H9 (cell line): Measurements from ENCODE around the gene ERCC2. TPM values are rescaled to one million over a fixed set of nuclear protein-coding genes. Genes with fewer than 3 reads are reported as not detected.

Experiments used
- DNase-seq: peaks from one replicate; pipeline ENCODE4 v3.0.0-alpha.2; 2017
- H2AFZ ChIP-seq: one replicate; pipeline ENCODE4 v1.6.1; 2013; ENCODE audit warnings: mild to moderate bottlenecking, low read length, control low read depth, moderate library complexity
- H2AK5ac ChIP-seq: 2 replicates; pipeline ENCODE4 v1.6.1; 2013; ENCODE audit warnings: low read length, control low read depth, mixed read lengths; ENCODE audit not compliant: insufficient read length
- H2BK120ac ChIP-seq: one replicate; pipeline ENCODE4 v1.6.1; 2013; ENCODE audit warnings: low read depth, mild to moderate bottlenecking, low read length, control low read depth, inconsistent platforms; ENCODE audit not compliant: poor library complexity, severe bottlenecking
- H2BK12ac ChIP-seq: 2 replicates; pipeline ENCODE4 v1.6.1; 2013; ENCODE audit warnings: low read length, control low read depth, mixed read lengths, low read depth; ENCODE audit not compliant: insufficient read length
- H2BK15ac ChIP-seq: 2 replicates; pipeline ENCODE4 v1.6.1; 2013; ENCODE audit warnings: low read depth, low read length, control low read depth
- H2BK20ac ChIP-seq: one replicate; pipeline ENCODE4 v1.6.1; 2013; ENCODE audit warnings: low read depth, mild to moderate bottlenecking, low read length, control low read depth, inconsistent platforms; ENCODE audit not compliant: poor library complexity, severe bottlenecking
- H2BK5ac ChIP-seq: 2 replicates; pipeline ENCODE4 v1.6.1; 2013; ENCODE audit warnings: low read length, control low read depth, mixed read lengths; ENCODE audit not compliant: insufficient read length
- H3K14ac ChIP-seq: 2 replicates; pipeline ENCODE4 v1.6.1; 2013; ENCODE audit warnings: low read length, control low read depth; ENCODE audit not compliant: insufficient read depth
- H3K18ac ChIP-seq: 2 replicates; pipeline ENCODE4 v1.6.1; 2013; ENCODE audit warnings: low read depth, mild to moderate bottlenecking, mixed read lengths, low read length, control low read depth; ENCODE audit not compliant: insufficient read length
- H3K23ac ChIP-seq: 2 replicates; pipeline ENCODE4 v1.6.1; 2013; ENCODE audit warnings: low read length, control low read depth, mixed read lengths, low read depth; ENCODE audit not compliant: insufficient read length
- H3K23me2 ChIP-seq: 2 replicates; pipeline ENCODE4 v1.6.1; 2013; ENCODE audit warnings: low read depth, mild to moderate bottlenecking, mixed read lengths, low read length, control low read depth; ENCODE audit not compliant: insufficient read length, poor library complexity, severe bottlenecking
- H3K27ac ChIP-seq: 2 replicates; pipeline ENCODE4 v1.5.1; 2013; ENCODE audit warnings: low read length, control low read depth, mixed read lengths, low read depth; ENCODE audit not compliant: insufficient read length
- H3K27me3 ChIP-seq: 2 replicates; pipeline ENCODE4 v1.6.1; 2013; ENCODE audit warnings: low read length, control low read depth, inconsistent platforms; ENCODE audit not compliant: insufficient read depth
- H3K4ac ChIP-seq: 2 replicates; pipeline ENCODE4 v1.6.1; 2013; ENCODE audit warnings: low read depth, mild to moderate bottlenecking, control low read depth, inconsistent platforms, low read length, moderate library complexity
- H3K4me1 ChIP-seq: 2 replicates; pipeline ENCODE4 v1.6.1; 2013; ENCODE audit warnings: low read length, control low read depth, inconsistent platforms; ENCODE audit not compliant: insufficient read depth
- H3K4me2 ChIP-seq: 2 replicates; pipeline ENCODE4 v1.6.1; 2013; ENCODE audit warnings: low read length, control low read depth, mixed read lengths; ENCODE audit not compliant: insufficient read length, insufficient read depth
- H3K56ac ChIP-seq: 2 replicates; pipeline ENCODE4 v1.6.1; 2013; ENCODE audit warnings: low read depth, mild to moderate bottlenecking, mixed read lengths, low read length, control low read depth; ENCODE audit not compliant: insufficient read length
- H3K79me1 ChIP-seq: 2 replicates; pipeline ENCODE4 v1.6.1; 2013; ENCODE audit warnings: low read depth, mild to moderate bottlenecking, moderate library complexity, low read length, control low read depth, inconsistent platforms; ENCODE audit not compliant: insufficient read depth, poor library complexity, severe bottlenecking
- H3K79me2 ChIP-seq: 2 replicates; pipeline ENCODE4 v1.6.1; 2013; ENCODE audit warnings: low read length, control low read depth, inconsistent platforms; ENCODE audit not compliant: insufficient read depth
- H3K9ac ChIP-seq: 2 replicates; pipeline ENCODE4 v1.6.1; 2013; ENCODE audit warnings: low read length, control low read depth, mixed read lengths; ENCODE audit not compliant: insufficient read length; ENCODE audit errors: extremely low read depth
- H3K9me3 ChIP-seq: one replicate; pipeline ENCODE4 v1.6.1; 2013; ENCODE audit warnings: low read depth, low read length, inconsistent platforms; ENCODE audit not compliant: control insufficient read depth
- H3T11ph ChIP-seq: one replicate; pipeline ENCODE4 v1.6.1; 2013; ENCODE audit warnings: mild to moderate bottlenecking, low read length, control low read depth, inconsistent platforms
- H4K20me1 ChIP-seq: one replicate; pipeline ENCODE4 v1.6.1; 2013; ENCODE audit not compliant: control insufficient read depth, insufficient read length, insufficient read depth
- H4K5ac ChIP-seq: 2 replicates; pipeline ENCODE4 v1.6.1; 2013; ENCODE audit warnings: low read depth, mild to moderate bottlenecking, mixed read lengths, low read length, control low read depth; ENCODE audit not compliant: insufficient read length
- H4K8ac ChIP-seq: replicated peaks from 2 replicates; pipeline ENCODE4 v1.6.1; 2013; ENCODE audit warnings: low read length, control low read depth, mixed read lengths, low read depth; ENCODE audit not compliant: insufficient read length
- H4K91ac ChIP-seq: 2 replicates; pipeline ENCODE4 v1.6.1; 2013; ENCODE audit warnings: low read depth, mild to moderate bottlenecking, moderate library complexity, mixed read lengths, low read length, control low read depth; ENCODE audit not compliant: insufficient read length
- H3K27ac Mint-ChIP-seq, 3 experiments: 2 replicates in 2 of 3; 3 replicates in 1 of 3; pipeline ENCODE4 v1.8.0; 2020 to 2021; ENCODE audit warnings: mixed read lengths in 3 of 3, mild to moderate bottlenecking in 1 of 3, moderate library complexity in 1 of 3
- H3K27me3 Mint-ChIP-seq: 2 replicates; pipeline ENCODE4 v1.8.0; 2021; ENCODE audit warnings: low read depth, mild to moderate bottlenecking, moderate library complexity, mixed read lengths
- H3K36me3 Mint-ChIP-seq, 3 experiments: 2 replicates in 2 of 3; 3 replicates in 1 of 3; pipeline ENCODE4 v1.8.0; 2020 to 2021; ENCODE audit warnings: low read depth in 3 of 3, mixed read lengths in 3 of 3; ENCODE audit not compliant: insufficient read depth in 1 of 3
- H3K4me1 Mint-ChIP-seq, 2 experiments: 2 replicates each; pipeline ENCODE4 v1.8.0; 2020; ENCODE audit warnings: mixed read lengths in 2 of 2
- H3K4me3 Mint-ChIP-seq, 2 experiments: 2 replicates in 1 of 2; 3 replicates in 1 of 2; pipeline ENCODE4 v1.8.0; 2020 to 2021; ENCODE audit warnings: mild to moderate bottlenecking in 2 of 2, mixed read lengths in 2 of 2, moderate library complexity in 1 of 2
- H3K9me3 Mint-ChIP-seq, 2 experiments: 2 replicates in 1 of 2; 3 replicates in 1 of 2; pipeline ENCODE4 v1.8.0; 2020; ENCODE audit warnings: mild to moderate bottlenecking in 2 of 2, mixed read lengths in 2 of 2, moderate library complexity in 1 of 2
- CTCF ChIP-seq: fragments of 200-600 bp; sonication (generic); conservative IDR thresholded peaks from 3 replicates; pipeline ENCODE4 v1.8.0; 2021; ENCODE audit warnings: antibody characterized with exemption, mild to moderate bottlenecking
- WGBS: extraction: QIAGEN DNeasy Blood & Tissue Kit; methylation state at CpG from one replicate; pipeline ENCODE4 v1.1.7; 2013; ENCODE audit warnings: missing lambda C conversion rate, low lambda C conversion rate, mixed read lengths; ENCODE audit not compliant: insufficient read length; ENCODE audit errors: extremely low coverage; 5-methylcytosine and 5-hydroxymethylcytosine counted together
- total RNA-seq: library from RNA; stranded (reverse); gene quantifications from 2 replicates; pipeline ENCODE4 v1.2.1, GENCODE V29; 2021

ERCC2 gene
- total RNA-seq, 1 experiment from 2014 or later = 98.7 TPM

- DNase-seq = no peak
- H3K4me1 Mint-ChIP-seq = peaks cover 21 to 30% of the 10 kb centered on the region in 2 experiments
- H3K27ac ChIP-seq = no peak overlapping the region
- no peak overlapping the region for H4K5ac ChIP-seq
- H3K79me1 ChIP-seq = no peaks in the 10 kb centered on the region
- H3K79me2 ChIP-seq = no peaks in the 10 kb centered on the region; the same call in 1 of the 2 replicates
- no peaks in the 10 kb centered on the region; a peak in 1 of 5 replicates for H3K9me3 Mint-ChIP-seq
- peaks cover 4% of the 10 kb centered on the region; the same call in 1 of the 2 replicates for H3K27me3 Mint-ChIP-seq
- H3K18ac ChIP-seq = no peak overlapping the region
- H3K4me1 ChIP-seq = peaks cover 7% of the 10 kb centered on the region; the same call in 1 of the 2 replicates
- WGBS = no CpG with 5 or more reads among the region's 10 CpGs
- no peak overlapping the region for H3K23ac ChIP-seq
- no peak overlapping the region for H3K4ac ChIP-seq
- H3K4me2 ChIP-seq = peak overlapping the region; percentile 93
- H2BK120ac ChIP-seq = no peak overlapping the region
- no peak overlapping the region for H2AK5ac ChIP-seq
- H3K36me3 Mint-ChIP-seq = peaks cover 18 to 33% (median 27%) of the 10 kb centered on the region in 3 experiments; a peak in 6 of 7 replicates
- H3K14ac ChIP-seq = no peak overlapping the region
- H4K91ac ChIP-seq = no peak overlapping the region
- peaks cover 18% of the 10 kb centered on the region for H3K23me2 ChIP-seq
- no peak overlapping the region for H2BK5ac ChIP-seq
- H4K8ac ChIP-seq = no peak overlapping the region
- no peak for TF ChIP-seq CTCF
- H4K20me1 ChIP-seq = no peaks in the 10 kb centered on the region
- H3K27ac Mint-ChIP-seq = peak overlapping the region in 1 of 3 experiments; percentile 99; a peak in 3 of 7 replicates
- no peak overlapping the region for H3T11ph ChIP-seq
- peak overlapping the region; percentile 99 for H3K4me3 Mint-ChIP-seq
- no peak overlapping the region for H2BK15ac ChIP-seq
- no peak overlapping the region for H3K56ac ChIP-seq
- H2AFZ ChIP-seq = no peak overlapping the region
- peak overlapping the region; percentile 92 for H3K9ac ChIP-seq
- H2BK20ac ChIP-seq = no peak overlapping the region
- H2BK12ac ChIP-seq = no peak overlapping the region
- H3K9me3 ChIP-seq = no peaks in the 10 kb centered on the region
- H3K27me3 ChIP-seq = no peaks in the 10 kb centered on the region
Measured at GRCh38 chr19:45407091-45407375, 36.7 kb upstream of the ERCC2 start.
